ENCODE results near the gene PPM1N. TPM values are rescaled to one million over a fixed set of nuclear protein-coding genes. Genes with fewer than 3 reads are reported as not detected.

PPM1N gene
- total and polyA plus RNA-seq, 3 experiments from 2014 or later: 2.5 to 4.6 (median 3.3) TPM

GRCh38 chr19:45467456-45468158 lies 30.6 kb upstream of the PPM1N start, which contains the start of gene FOSB:
Gene FOSB (plus strand): TSS chr19:45467996. CDS start chr19:45468587, 591 bp downstream.
- Mint-ChIP-seq H3K27me3 (peaks cover 7 to 44% of the 10 kb centered on the region in 2 donors), H3K4me3 (peak within 1 kb of the TSS; percentile 93 to 99 (median 95)), H3K4me1 (peaks cover 20 to 50% (median 25%) of the 10 kb centered on the region in 3 donors), H3K9me3 (peaks cover 0 to 6% (median under 1%) of the 10 kb centered on the region in 5 donors), H3K36me3 (peaks cover under 1 to 38% (median 5%) of the 10 kb centered on the region in 3 donors), H3K27ac (peak within 1 kb of the TSS; percentile 98 to 99 (median 99))
- POLR2A ChIA-PET: interaction anchor here (0.7 to 3.6 kb wide), 7 partner anchors 11 to 43 kb away, joined by 3 to 45 read pairs (median 14); no protein-coding TSS in a partner anchor
- CTCF ChIA-PET: interaction anchor here (0.7 to 16.7 kb wide), 11 partner anchors 9 to 174 kb away, joined by 3 to 455 read pairs (median 8); no protein-coding TSS in a partner anchor
- Histone ChIP-seq H3K27ac (ENCODE audit: low read depth, low read length) (peak within 1 kb of the TSS; percentile 100), H3K36me3 (ENCODE audit: insufficient read depth, low read length) (no peaks in the 10 kb centered on the region), H3K9me3 (ENCODE audit: low read length) (no peaks in the 10 kb centered on the region), H3K4me1 (ENCODE audit: insufficient read depth, low read length) (peaks cover 18% of the 10 kb centered on the region), H3K27me3 (ENCODE audit: insufficient read depth, low read length, poor library complexity, severe bottlenecking) (no peaks in the 10 kb centered on the region), H3K4me3 (ENCODE audit: low read length) (peak within 1 kb of the TSS; percentile 96)
- DNase-seq: peak; percentile 93 to 99 (median 97)

GRCh38 chr19:45468159-45468651 lies 30.0 kb upstream of the PPM1N start:
- Histone ChIP-seq H3K4me3 (ENCODE audit: low read length) (peak overlapping the region; percentile 96), H3K4me1 (ENCODE audit: insufficient read depth, low read length) (peaks cover 18% of the 10 kb centered on the region), H3K27ac (ENCODE audit: low read depth, low read length) (peak overlapping the region; percentile 100), H3K36me3 (ENCODE audit: insufficient read depth, low read length) (no peaks in the 10 kb centered on the region), H3K27me3 (ENCODE audit: insufficient read depth, low read length, poor library complexity, severe bottlenecking) (no peaks in the 10 kb centered on the region), H3K9me3 (ENCODE audit: low read length) (no peaks in the 10 kb centered on the region)
- H3K4me1 Mint-ChIP-seq: peaks cover 23 to 53% (median 29%) of the 10 kb centered on the region in 3 donors
- H3K27ac Mint-ChIP-seq: peak overlapping the region; percentile 98 to 99 (median 99)
- ChIA-PET CTCF (interaction anchor here (0.7 to 16.7 kb wide), 10 partner anchors 9 to 173 kb away, joined by 3 to 455 read pairs (median 7); no protein-coding TSS in a partner anchor), POLR2A (interaction anchor here (0.7 to 3.6 kb wide), 8 partner anchors 10 to 44 kb away, joined by 3 to 45 read pairs (median 8); no protein-coding TSS in a partner anchor)
- peaks cover 3 to 42% (median 5%) of the 10 kb centered on the region in 3 donors for H3K36me3 Mint-ChIP-seq
- H3K27me3 Mint-ChIP-seq: peaks cover 10 to 50% of the 10 kb centered on the region in 2 donors
- peak in 1 of 5 donors; percentile 30 for DNase-seq
- H3K4me3 Mint-ChIP-seq: peak overlapping the region; percentile 93 to 99 (median 95)
- peaks cover 0 to 6% (median 3%) of the 10 kb centered on the region in 5 donors for H3K9me3 Mint-ChIP-seq

- DNase-seq: peak in 3 of 5 donors; percentile 60 to 90 (median 67)
- Mint-ChIP-seq H3K9me3 (peaks cover 0 to 6% (median 3%) of the 10 kb centered on the region in 5 donors), H3K27me3 (peaks cover 10 to 56% of the 10 kb centered on the region in 2 donors), H3K4me1 (peaks cover 23 to 53% (median 29%) of the 10 kb centered on the region in 3 donors), H3K4me3 (peak overlapping the region; percentile 93 to 99 (median 95)), H3K27ac (peak overlapping the region; percentile 98 to 99 (median 99)), H3K36me3 (peaks cover 3 to 46% (median 5%) of the 10 kb centered on the region in 3 donors)
- Histone ChIP-seq H3K4me3 (ENCODE audit: low read length) (peak overlapping the region; percentile 96), H3K9me3 (ENCODE audit: low read length) (no peaks in the 10 kb centered on the region), H3K27ac (ENCODE audit: low read depth, low read length) (peak overlapping the region; percentile 100), H3K27me3 (ENCODE audit: insufficient read depth, low read length, poor library complexity, severe bottlenecking) (no peaks in the 10 kb centered on the region), H3K4me1 (ENCODE audit: insufficient read depth, low read length) (peaks cover 18% of the 10 kb centered on the region), H3K36me3 (ENCODE audit: insufficient read depth, low read length) (no peaks in the 10 kb centered on the region)
- CTCF ChIA-PET: interaction anchor here (0.9 to 16.7 kb wide), 7 partner anchors 9 to 41 kb away, joined by 3 to 455 read pairs (median 15); no protein-coding TSS in a partner anchor
- POLR2A ChIA-PET: interaction anchor here (0.6 to 3.6 kb wide), 10 partner anchors 10 to 578 kb away, joined by 3 to 45 read pairs (median 6); partner anchors contain the start of gene TOMM40
These were observed 29.5 kb upstream of the PPM1N start for GRCh38 chr19:45468803-45469131.

- ChIA-PET CTCF (interaction anchor here (0.8 to 16.7 kb wide), 9 partner anchors 9 to 172 kb away, joined by 3 to 455 read pairs (median 6); no protein-coding TSS in a partner anchor), POLR2A (interaction anchor here (0.6 to 3.6 kb wide), 12 partner anchors 8 to 579 kb away, joined by 3 to 45 read pairs (median 6); partner anchors contain the start of gene TOMM40)
- Mint-ChIP-seq H3K9me3 (peaks cover 0 to 6% (median 3%) of the 10 kb centered on the region in 5 donors), H3K4me3 (peak overlapping the region; percentile 93 to 99 (median 95)), H3K36me3 (peaks cover 3 to 48% (median 5%) of the 10 kb centered on the region in 3 donors), H3K4me1 (peaks cover 26 to 53% (median 29%) of the 10 kb centered on the region in 3 donors), H3K27ac (peak overlapping the region; percentile 98 to 99 (median 99)), H3K27me3 (peaks cover 10 to 61% of the 10 kb centered on the region in 2 donors)
- Histone ChIP-seq H3K9me3 (ENCODE audit: low read length) (no peaks in the 10 kb centered on the region), H3K4me3 (ENCODE audit: low read length) (peak overlapping the region; percentile 96), H3K36me3 (ENCODE audit: insufficient read depth, low read length) (no peaks in the 10 kb centered on the region), H3K27me3 (ENCODE audit: insufficient read depth, low read length, poor library complexity, severe bottlenecking) (no peaks in the 10 kb centered on the region), H3K27ac (ENCODE audit: low read depth, low read length) (peak overlapping the region; percentile 100), H3K4me1 (ENCODE audit: insufficient read depth, low read length) (peaks cover 18% of the 10 kb centered on the region)
- DNase-seq: peak; percentile 78 to 98 (median 93)
These were observed 28.9 kb upstream of the PPM1N start for GRCh38 chr19:45469132-45469944.

DNA sequence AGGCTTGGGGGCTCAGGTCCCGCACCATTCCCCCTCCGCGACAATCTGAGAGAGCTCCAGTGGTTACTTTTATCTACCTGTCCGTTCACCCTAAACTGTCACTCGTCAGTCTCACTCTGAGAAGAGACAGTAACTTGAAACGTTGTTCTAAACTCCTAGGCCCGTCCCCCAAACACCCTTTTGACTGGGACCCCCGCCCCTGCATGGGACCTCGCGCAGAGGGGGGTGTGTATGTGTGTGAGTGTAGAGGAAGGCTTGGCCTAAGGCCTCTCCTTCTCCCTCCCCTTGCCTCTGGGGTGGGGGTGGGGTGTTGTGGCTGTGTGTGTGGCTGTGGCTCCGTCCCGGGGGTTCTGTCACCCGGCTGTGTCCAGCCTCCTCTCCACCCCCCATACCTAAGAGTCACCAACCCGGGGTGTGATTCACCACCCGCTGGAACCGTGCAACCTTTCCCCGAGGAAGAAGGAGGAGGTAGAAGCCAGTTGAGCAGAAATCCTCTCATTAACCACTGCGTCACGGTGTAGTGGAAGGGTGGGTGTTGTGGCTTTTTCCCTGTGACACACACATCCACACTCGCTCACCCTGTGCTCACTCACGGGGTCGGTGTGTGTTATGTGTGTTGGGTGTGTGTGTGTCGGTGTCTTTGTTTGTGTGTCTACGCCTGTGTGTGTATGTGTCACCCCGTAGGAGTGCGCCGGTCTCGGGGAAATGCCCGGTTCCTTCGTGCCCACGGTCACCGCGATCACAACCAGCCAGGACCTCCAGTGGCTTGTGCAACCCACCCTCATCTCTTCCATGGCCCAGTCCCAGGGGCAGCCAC lies 28.1 kb upstream of the PPM1N start:
- peaks cover 22% of the 10 kb centered on the region for H3K4me1 ChIP-seq (ENCODE audit: insufficient read depth, low read length)
- no peaks in the 10 kb centered on the region for H3K27me3 ChIP-seq (ENCODE audit: insufficient read depth, low read length, poor library complexity, severe bottlenecking)
- ChIA-PET CTCF (interaction anchor here (0.8 to 16.7 kb wide), 7 partner anchors 8 to 171 kb away, joined by 3 to 455 read pairs (median 15); no protein-coding TSS in a partner anchor), POLR2A (interaction anchor here (0.6 to 3.6 kb wide), 8 partner anchors 8 to 580 kb away, joined by 3 to 45 read pairs (median 8); partner anchors contain the start of gene TOMM40)
- Mint-ChIP-seq H3K4me1 (peaks cover 31 to 61% (median 37%) of the 10 kb centered on the region in 3 donors), H3K4me3 (peak overlapping the region; percentile 93 to 99 (median 95)), H3K9me3 (peaks cover 0 to 9% (median 3%) of the 10 kb centered on the region in 5 donors), H3K27me3 (peaks cover 4 to 63% of the 10 kb centered on the region in 2 donors), H3K27ac (peak overlapping the region; percentile 98 to 99 (median 99)), H3K36me3 (peaks cover 5 to 49% (median 5%) of the 10 kb centered on the region in 3 donors)
- H3K4me3 ChIP-seq (ENCODE audit: low read length): peak overlapping the region; percentile 96
- H3K27ac ChIP-seq (ENCODE audit: low read depth, low read length): peak overlapping the region; percentile 100
- peak in 3 of 5 donors; percentile 67 to 81 (median 69) for DNase-seq
- H3K36me3 ChIP-seq (ENCODE audit: insufficient read depth, low read length): no peaks in the 10 kb centered on the region
- no peaks in the 10 kb centered on the region for H3K9me3 ChIP-seq (ENCODE audit: low read length)

DNA sequence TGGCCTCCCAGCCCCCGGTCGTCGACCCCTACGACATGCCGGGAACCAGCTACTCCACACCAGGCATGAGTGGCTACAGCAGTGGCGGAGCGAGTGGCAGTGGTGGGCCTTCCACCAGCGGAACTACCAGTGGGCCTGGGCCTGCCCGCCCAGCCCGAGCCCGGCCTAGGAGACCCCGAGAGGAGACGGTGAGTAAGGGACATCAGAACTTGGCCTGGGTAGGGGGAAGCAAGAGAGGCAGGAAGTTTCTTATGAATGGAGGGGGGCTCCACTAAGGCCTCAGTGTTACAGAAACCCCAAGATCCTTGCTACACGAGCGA lies 27.5 kb upstream of the PPM1N start:
- CTCF ChIA-PET: interaction anchor here (16.7 kb wide), 1 partner anchor 31 kb away, joined by 455 read pairs; no protein-coding TSS in a partner anchor
- peak overlapping the region; percentile 93 to 99 (median 95) for H3K4me3 Mint-ChIP-seq

More for the DNA sequence above, 27.5 kb upstream of the PPM1N start:
- POLR2A ChIA-PET: interaction anchor here (1.4 kb wide), 1 partner anchor 31 kb away, joined by 3 read pairs; no protein-coding TSS in a partner anchor
- peaks cover 5 to 49% (median 5%) of the 10 kb centered on the region in 3 donors for H3K36me3 Mint-ChIP-seq
- Histone ChIP-seq H3K27me3 (ENCODE audit: insufficient read depth, low read length, poor library complexity, severe bottlenecking) (no peaks in the 10 kb centered on the region), H3K9me3 (ENCODE audit: low read length) (no peaks in the 10 kb centered on the region), H3K4me1 (ENCODE audit: insufficient read depth, low read length) (peaks cover 23% of the 10 kb centered on the region), H3K27ac (ENCODE audit: low read depth, low read length) (no peak overlapping the region), H3K4me3 (ENCODE audit: low read length) (no peak overlapping the region), H3K36me3 (ENCODE audit: insufficient read depth, low read length) (no peaks in the 10 kb centered on the region)
- H3K27ac Mint-ChIP-seq: peak overlapping the region; percentile 77 to 99 (median 99)
- H3K27me3 Mint-ChIP-seq: peaks cover 4 to 68% of the 10 kb centered on the region in 2 donors
- DNase-seq: peak in 2 of 5 donors; percentile 20 to 57
- H3K9me3 Mint-ChIP-seq: peaks cover 0 to 9% (median 3%) of the 10 kb centered on the region in 5 donors
- H3K4me1 Mint-ChIP-seq: peaks cover 37 to 65% (median 38%) of the 10 kb centered on the region in 3 donors

Measured in CD8-positive, alpha-beta memory T cell (primary cell).